Erythroblast (primary cell): ENCODE measurements around the gene FOXL3.

Source experiments
- GATA1 ChIP-seq: IDR thresholded peaks from 2 replicates; pipeline ENCODE4 v1.6.1; 2011; ENCODE audit warnings: low read depth, mild to moderate bottlenecking, control low read depth, low read length, moderate library complexity
- POLR2A ChIP-seq: IDR thresholded peaks from 2 replicates; pipeline ENCODE4 v1.6.1; 2011; ENCODE audit warnings: mild to moderate bottlenecking, low read length

DNA sequence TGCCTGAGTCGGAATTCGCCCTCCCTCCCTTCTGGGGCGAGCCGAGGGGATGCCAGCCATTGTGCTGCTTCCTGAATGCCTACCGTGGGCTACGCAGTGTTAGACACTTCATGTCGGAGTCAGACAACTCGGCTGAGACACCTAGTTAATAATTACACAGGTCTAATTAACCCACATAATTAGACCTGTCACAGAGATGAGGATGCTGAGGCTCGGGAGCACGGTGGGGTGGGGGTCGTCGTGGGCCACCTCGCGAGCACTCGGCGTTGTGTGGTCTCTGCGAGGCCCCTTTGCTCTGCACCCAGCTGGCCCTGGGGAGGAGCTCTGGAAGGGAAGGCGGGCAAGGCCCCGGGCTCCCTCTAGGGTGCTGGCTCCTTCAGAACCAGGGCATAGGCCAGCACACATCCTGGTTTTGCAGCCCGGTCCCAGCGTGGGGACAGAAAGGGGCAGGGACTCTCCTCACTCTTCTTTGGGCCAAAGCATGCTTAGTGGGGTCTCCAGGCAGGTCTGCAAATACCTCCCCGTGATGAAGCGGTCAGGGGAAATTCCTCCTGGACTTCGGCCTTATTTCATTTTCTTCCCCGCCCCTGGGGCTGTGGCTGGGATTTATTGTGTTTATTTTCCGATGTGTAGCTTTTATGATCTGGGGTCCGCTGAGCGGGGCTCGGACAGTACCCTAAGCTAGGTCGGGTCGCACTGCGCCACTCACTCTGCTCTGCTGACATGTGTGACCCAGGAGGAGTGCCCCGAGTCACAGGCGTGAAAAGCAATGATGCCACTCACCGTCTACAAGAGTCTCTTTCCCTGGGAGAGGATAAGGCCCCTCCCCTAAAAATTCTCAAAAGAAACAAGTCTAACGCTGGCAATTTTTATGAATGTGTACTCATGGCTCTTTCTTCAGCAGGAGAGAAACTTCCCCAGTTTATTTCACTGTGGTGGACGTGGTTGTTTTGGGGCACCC lies 4.9 kb upstream of the FOXL3 start:
- no peak for TF ChIP-seq POLR2A
- no peak for TF ChIP-seq GATA1
